HG03457 (cell line): ENCODE data around the gene TBL1X.

Source experiments
- ATAC-seq: cut with Tn5 transposase; IDR thresholded peaks from one replicate; pipeline ENCODE4 v1.9.1; 2021; ENCODE audit warnings: moderate number of reproducible peaks; ENCODE audit not compliant: unreplicated experiment

Gene TBL1X

GRCh38 chrX:9578083-9578779 lies 113.4 kb downstream of the TBL1X start:
- ATAC-seq, result no peak

GRCh38 chrX:9581771-9582385 lies 117.0 kb downstream of the TBL1X start:
- ATAC-seq, result no peak

GRCh38 chrX:9582956-9583355 lies 118.1 kb downstream of the TBL1X start:
- no peak for ATAC-seq

GRCh38 chrX:9586992-9587392 lies 122.1 kb downstream of the TBL1X start:
- no peak for ATAC-seq

GRCh38 chrX:9587642-9588041 lies 122.8 kb downstream of the TBL1X start:
- ATAC-seq, result no peak

- ATAC-seq, result no peak
These were observed 126.6 kb downstream of the TBL1X start for GRCh38 chrX:9591496-9591895.

- ATAC-seq, result no peak
These were observed 128.9 kb downstream of the TBL1X start for GRCh38 chrX:9593756-9594155.

- no peak for ATAC-seq
These were observed 130.3 kb downstream of the TBL1X start for GRCh38 chrX:9595174-9595573.

GRCh38 chrX:9596837-9597236 lies 132.0 kb downstream of the TBL1X start:
- ATAC-seq, result no peak

- ATAC-seq, result no peak
These were observed 132.6 kb downstream of the TBL1X start for GRCh38 chrX:9597361-9598035.

- ATAC-seq, result no peak
These were observed 133.5 kb downstream of the TBL1X start for GRCh38 chrX:9598344-9598743.

- no peak for ATAC-seq
These were observed 139.5 kb downstream of the TBL1X start for GRCh38 chrX:9604111-9604907.

- no peak for ATAC-seq
These were observed 140.0 kb downstream of the TBL1X start for GRCh38 chrX:9604908-9605306.

GRCh38 chrX:9605484-9605883 lies 140.6 kb downstream of the TBL1X start:
- ATAC-seq, result no peak

GRCh38 chrX:9606971-9607370 lies 142.1 kb downstream of the TBL1X start:
- no peak for ATAC-seq

GRCh38 chrX:9609499-9609898 lies 144.6 kb downstream of the TBL1X start:
- no peak for ATAC-seq

GRCh38 chrX:9609987-9610386 lies 145.1 kb downstream of the TBL1X start:
- ATAC-seq, result no peak

GRCh38 chrX:9610771-9611392 lies 146.0 kb downstream of the TBL1X start:
- ATAC-seq, result no peak

- ATAC-seq, result no peak
These were observed 146.7 kb downstream of the TBL1X start for GRCh38 chrX:9611436-9612145.

GRCh38 chrX:9612146-9612505 lies 147.3 kb downstream of the TBL1X start:
- ATAC-seq, result no peak
